Raji (cell line): Measurements from ENCODE around the gene COL11A2.

Experiments used
- POLR2A ChIP-seq: IDR thresholded peaks from 2 replicates; pipeline ENCODE4 v1.6.1; 2011; ENCODE audit warnings: low read depth, low read length, control low read depth; ENCODE audit not compliant: insufficient read depth

Gene COL11A2

GRCh38 chr6:33189164-33189563, 3.1 kb downstream of the COL11A2 start:
- TF ChIP-seq POLR2A: no peak

- TF ChIP-seq POLR2A: no peak
Observed at GRCh38 chr6:33187809-33188208, 4.5 kb downstream of the COL11A2 start.

- TF ChIP-seq POLR2A: no peak
Observed at GRCh38 chr6:33185654-33186187, 6.5 kb downstream of the COL11A2 start.

- no peak for TF ChIP-seq POLR2A
Observed at GRCh38 chr6:33185190-33185589, 7.1 kb downstream of the COL11A2 start.

- no peak for TF ChIP-seq POLR2A
Observed at GRCh38 chr6:33183071-33183683, 9.1 kb downstream of the COL11A2 start.

GRCh38 chr6:33181141-33181540, 11.1 kb downstream of the COL11A2 start:
- no peak for TF ChIP-seq POLR2A

- no peak for TF ChIP-seq POLR2A
Observed at GRCh38 chr6:33178755-33179475, 13.4 kb downstream of the COL11A2 start.

GRCh38 chr6:33177552-33178446, 14.5 kb downstream of the COL11A2 start:
- no peak for TF ChIP-seq POLR2A

GRCh38 chr6:33176906-33177305, 15.4 kb downstream of the COL11A2 start:
- TF ChIP-seq POLR2A: no peak

- no peak for TF ChIP-seq POLR2A
Observed at GRCh38 chr6:33175436-33176069, 16.7 kb downstream of the COL11A2 start.

GRCh38 chr6:33174784-33175183, 17.5 kb downstream of the COL11A2 start:
- no peak for TF ChIP-seq POLR2A

GRCh38 chr6:33173535-33174180, 18.6 kb downstream of the COL11A2 start:
- no peak for TF ChIP-seq POLR2A

GRCh38 chr6:33172688-33173534, 19.4 kb downstream of the COL11A2 start:
- TF ChIP-seq POLR2A: no peak
